GM21723 (cell line): ENCODE results near the gene GPR85.
"Not testable (repeated sequence)": the region's sequence is repeated elsewhere in the genome, so short reads cannot be mapped to it uniquely, and the experiment has no call there.

Experiments used
- ATAC-seq: cut with Tn5 transposase; IDR thresholded peaks from one replicate; pipeline ENCODE4 v1.9.1; 2021; ENCODE audit warnings: mild to moderate bottlenecking, moderate library complexity; ENCODE audit not compliant: unreplicated experiment

Gene GPR85

GRCh38 chr7:113084496-113085172, 2.0 kb downstream of the GPR85 start:
- no peak for ATAC-seq

- no peak for ATAC-seq
These were observed 2.7 kb downstream of the GPR85 start for GRCh38 chr7:113083816-113084495.

GRCh38 chr7:113083132-113083815, 3.4 kb downstream of the GPR85 start:
- ATAC-seq: peak; percentile 60

GRCh38 chr7:113078331-113078730, 8.3 kb downstream of the GPR85 start:
- ATAC-seq: no peak

GRCh38 chr7:113076703-113077102, 9.9 kb downstream of the GPR85 start:
- no peak for ATAC-seq

GRCh38 chr7:113071465-113071864, 15.2 kb downstream of the GPR85 start:
- peak; percentile 81 for ATAC-seq

- ATAC-seq: no peak
These were observed 24.1 kb downstream of the GPR85 start for GRCh38 chr7:113062499-113062898.

- ATAC-seq: no peak
These were observed 26.5 kb downstream of the GPR85 start for GRCh38 chr7:113060100-113060499.

- no peak for ATAC-seq
These were observed 31.7 kb downstream of the GPR85 start for GRCh38 chr7:113054938-113055337.

- ATAC-seq: not testable (repeated sequence)
These were observed 32.4 kb downstream of the GPR85 start for GRCh38 chr7:113054272-113054671.

GRCh38 chr7:113049221-113049620, 37.4 kb downstream of the GPR85 start:
- not testable (repeated sequence) for ATAC-seq

- ATAC-seq: no peak
These were observed 40.2 kb downstream of the GPR85 start for GRCh38 chr7:113046453-113046852.

GRCh38 chr7:113045379-113045778, 41.2 kb downstream of the GPR85 start:
- no peak for ATAC-seq

GRCh38 chr7:113044394-113044793, 42.2 kb downstream of the GPR85 start:
- no peak for ATAC-seq

- ATAC-seq: no peak
These were observed 45.8 kb downstream of the GPR85 start for GRCh38 chr7:113040849-113041248.

GRCh38 chr7:113033959-113034358, 52.7 kb downstream of the GPR85 start:
- ATAC-seq: no peak
